Tibial nerve (tissue), 3 donors: ENCODE results near the gene NRSN2.

Experiments used
- CTCF ChIP-seq, 5 experiments: fragments of 200-600 bp in 3 of 5; fragments of 450-650 bp in 2 of 5; sonication (generic) in 3 of 5; IDR thresholded peaks; one replicate each; pipeline ENCODE4 v1.5.1; 2016 to 2019; ENCODE audit warnings: antibody characterized with exemption in 5 of 5, mild to moderate bottlenecking in 3 of 5, moderate library complexity in 2 of 5
- POLR2A ChIP-seq, 2 donors: fragments of 450-650 bp; IDR thresholded peaks; one replicate each; pipeline ENCODE4 v1.6.1; 2017; ENCODE audit warnings: antibody characterized with exemption in 2 of 2, mild to moderate bottlenecking in 2 of 2, moderate library complexity in 2 of 2

GRCh38 chr20:343107-343506, 3.8 kb upstream of the NRSN2 start:
- TF ChIP-seq CTCF (IDR thresholded peaks at IDR 0.05) (no peak), POLR2A (IDR thresholded peaks at IDR 0.05) (no peak)
